Osteocyte (in vitro differentiated cells): ENCODE data around the gene SSH3. TPM values are rescaled to one million over a fixed set of nuclear protein-coding genes. Genes with fewer than 3 reads are reported as not detected.
A peak's percentile ranks its signal among the peaks of the same experiment; 100 is the strongest.

Experiments used
- DNase-seq: peaks from one replicate; pipeline ENCODE4 v3.0.0; 2021; ENCODE audit warnings: mixed read lengths; ENCODE audit not compliant: unreplicated experiment; ENCODE audit errors: extremely low spot score
- H3K27ac Mint-ChIP-seq: one replicate; pipeline ENCODE4 v1.8.0; 2021; ENCODE audit warnings: mild to moderate bottlenecking, mixed read lengths; ENCODE audit not compliant: unreplicated experiment
- H3K27me3 Mint-ChIP-seq: one replicate; pipeline ENCODE4 v1.8.0; 2021; ENCODE audit warnings: mixed read lengths; ENCODE audit not compliant: unreplicated experiment
- H3K36me3 Mint-ChIP-seq: one replicate; pipeline ENCODE4 v1.8.0; 2021; ENCODE audit warnings: mixed read lengths; ENCODE audit not compliant: unreplicated experiment
- H3K4me1 Mint-ChIP-seq: one replicate; pipeline ENCODE4 v1.8.0; 2021; ENCODE audit warnings: mixed read lengths; ENCODE audit not compliant: unreplicated experiment
- H3K4me3 Mint-ChIP-seq: one replicate; pipeline ENCODE4 v1.8.0; 2021; ENCODE audit warnings: mild to moderate bottlenecking, moderate library complexity, mixed read lengths; ENCODE audit not compliant: unreplicated experiment
- H3K9me3 Mint-ChIP-seq: one replicate; pipeline ENCODE4 v1.8.0; 2021; ENCODE audit warnings: mixed read lengths; ENCODE audit not compliant: unreplicated experiment
- total RNA-seq: library from RNA; stranded (reverse); gene quantifications from 2 replicates; pipeline ENCODE4 v1.2.1, GENCODE V29; 2021
- TF ChIP-seq, protein P1 (sequence below): fragments of 200-600 bp; sonication (generic); IDR thresholded peaks from 2 replicates; pipeline ENCODE4 v1.5.0; 2021; ENCODE audit warnings: antibody characterized with exemption, mild to moderate bottlenecking, moderate library complexity

SSH3 gene
- total RNA-seq, 1 donor from 2014 or later: 28.6 TPM

DNA sequence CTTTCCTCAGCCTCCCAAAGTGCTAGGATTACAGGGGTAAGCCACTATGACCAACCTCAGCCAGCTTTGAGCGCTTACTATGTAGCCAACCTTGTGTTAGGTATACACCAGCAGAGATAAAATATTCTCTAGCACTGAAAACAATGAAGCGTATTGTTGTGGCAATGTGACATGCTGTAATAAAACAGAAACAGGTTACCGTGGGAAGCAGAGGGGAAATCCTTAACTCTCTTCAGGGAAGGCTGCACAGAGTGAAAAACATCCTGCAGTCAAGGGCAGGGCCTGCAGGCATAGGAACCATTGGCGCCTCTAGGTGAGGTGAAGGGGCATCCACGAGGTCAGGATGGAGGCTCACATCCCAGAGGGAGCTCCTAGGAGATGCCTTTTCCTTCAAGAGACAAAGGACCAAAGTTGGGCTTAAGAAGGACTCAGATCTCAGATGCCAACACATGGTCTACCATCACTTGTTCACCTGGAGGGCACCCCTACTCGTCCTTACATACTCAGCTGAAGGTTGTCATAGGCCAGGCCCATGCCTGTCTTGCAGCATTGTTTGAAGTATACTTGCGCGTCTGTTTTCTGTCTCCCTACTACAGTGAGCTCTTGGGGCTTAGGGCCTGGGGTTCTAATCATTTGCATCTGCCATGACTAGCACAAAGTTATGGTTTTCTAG is 42.1 kb downstream of the SSH3 start:
- H3K36me3 Mint-ChIP-seq: no peaks in the 10 kb centered on the region
- TF ChIP-seq, protein P1, sequence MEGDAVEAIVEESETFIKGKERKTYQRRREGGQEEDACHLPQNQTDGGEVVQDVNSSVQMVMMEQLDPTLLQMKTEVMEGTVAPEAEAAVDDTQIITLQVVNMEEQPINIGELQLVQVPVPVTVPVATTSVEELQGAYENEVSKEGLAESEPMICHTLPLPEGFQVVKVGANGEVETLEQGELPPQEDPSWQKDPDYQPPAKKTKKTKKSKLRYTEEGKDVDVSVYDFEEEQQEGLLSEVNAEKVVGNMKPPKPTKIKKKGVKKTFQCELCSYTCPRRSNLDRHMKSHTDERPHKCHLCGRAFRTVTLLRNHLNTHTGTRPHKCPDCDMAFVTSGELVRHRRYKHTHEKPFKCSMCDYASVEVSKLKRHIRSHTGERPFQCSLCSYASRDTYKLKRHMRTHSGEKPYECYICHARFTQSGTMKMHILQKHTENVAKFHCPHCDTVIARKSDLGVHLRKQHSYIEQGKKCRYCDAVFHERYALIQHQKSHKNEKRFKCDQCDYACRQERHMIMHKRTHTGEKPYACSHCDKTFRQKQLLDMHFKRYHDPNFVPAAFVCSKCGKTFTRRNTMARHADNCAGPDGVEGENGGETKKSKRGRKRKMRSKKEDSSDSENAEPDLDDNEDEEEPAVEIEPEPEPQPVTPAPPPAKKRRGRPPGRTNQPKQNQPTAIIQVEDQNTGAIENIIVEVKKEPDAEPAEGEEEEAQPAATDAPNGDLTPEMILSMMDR: no peak
- peaks cover 20% of the 10 kb centered on the region for H3K4me1 Mint-ChIP-seq
- no peak for DNase-seq
- no peak overlapping the region for H3K4me3 Mint-ChIP-seq
- H3K9me3 Mint-ChIP-seq: no peaks in the 10 kb centered on the region
- no peak overlapping the region for H3K27ac Mint-ChIP-seq
- H3K27me3 Mint-ChIP-seq: no peaks in the 10 kb centered on the region

DNA sequence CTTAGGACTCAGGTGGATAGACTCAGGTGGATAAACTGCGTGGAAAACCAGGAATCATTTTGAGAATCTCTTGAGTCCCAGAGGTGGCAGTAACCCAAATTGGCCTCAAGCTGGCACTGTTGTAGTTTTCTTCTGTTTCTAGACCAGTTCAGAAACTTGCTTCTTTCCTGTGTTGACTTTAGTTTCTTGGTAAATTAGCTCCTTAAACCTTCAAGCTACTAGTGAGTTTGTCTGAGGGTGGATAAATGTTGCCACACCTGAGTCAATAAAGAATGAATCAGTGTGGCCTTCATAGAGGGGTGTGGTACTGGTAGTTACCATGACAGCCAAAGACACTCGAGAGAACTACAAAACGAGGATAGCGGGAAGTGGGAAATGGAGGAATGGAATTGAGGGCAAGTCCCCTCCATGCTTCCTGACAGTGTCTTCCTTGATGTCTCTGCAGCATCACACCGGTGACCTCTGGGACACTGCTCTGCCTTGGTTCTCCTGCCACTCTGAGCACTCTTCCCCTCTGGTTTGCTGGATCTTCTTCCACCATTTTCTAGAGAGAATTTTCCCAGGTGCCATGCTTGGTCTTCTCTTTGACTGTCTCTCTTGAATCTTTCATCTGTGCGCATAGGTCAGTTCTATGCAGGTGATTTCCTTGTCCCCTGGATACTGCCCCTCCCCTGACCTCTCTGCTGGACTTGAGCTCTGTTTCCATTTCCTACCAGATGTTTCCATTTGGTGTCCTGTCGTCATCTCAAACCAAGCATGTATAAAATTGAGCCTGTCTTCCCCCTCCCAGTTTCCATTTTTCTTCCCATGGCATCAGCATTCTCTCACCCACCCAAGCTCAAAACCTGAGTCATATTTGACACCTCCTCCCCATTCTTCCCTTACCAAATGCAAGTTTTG is 42.8 kb downstream of the SSH3 start:
- H3K36me3 Mint-ChIP-seq: no peaks in the 10 kb centered on the region
- H3K27me3 Mint-ChIP-seq: no peaks in the 10 kb centered on the region
- H3K4me3 Mint-ChIP-seq: no peak overlapping the region
- no peak for DNase-seq
- no peaks in the 10 kb centered on the region for H3K9me3 Mint-ChIP-seq
- peaks cover 21% of the 10 kb centered on the region for H3K4me1 Mint-ChIP-seq
- TF ChIP-seq, protein P1: peak; percentile 67
- no peak overlapping the region for H3K27ac Mint-ChIP-seq

DNA sequence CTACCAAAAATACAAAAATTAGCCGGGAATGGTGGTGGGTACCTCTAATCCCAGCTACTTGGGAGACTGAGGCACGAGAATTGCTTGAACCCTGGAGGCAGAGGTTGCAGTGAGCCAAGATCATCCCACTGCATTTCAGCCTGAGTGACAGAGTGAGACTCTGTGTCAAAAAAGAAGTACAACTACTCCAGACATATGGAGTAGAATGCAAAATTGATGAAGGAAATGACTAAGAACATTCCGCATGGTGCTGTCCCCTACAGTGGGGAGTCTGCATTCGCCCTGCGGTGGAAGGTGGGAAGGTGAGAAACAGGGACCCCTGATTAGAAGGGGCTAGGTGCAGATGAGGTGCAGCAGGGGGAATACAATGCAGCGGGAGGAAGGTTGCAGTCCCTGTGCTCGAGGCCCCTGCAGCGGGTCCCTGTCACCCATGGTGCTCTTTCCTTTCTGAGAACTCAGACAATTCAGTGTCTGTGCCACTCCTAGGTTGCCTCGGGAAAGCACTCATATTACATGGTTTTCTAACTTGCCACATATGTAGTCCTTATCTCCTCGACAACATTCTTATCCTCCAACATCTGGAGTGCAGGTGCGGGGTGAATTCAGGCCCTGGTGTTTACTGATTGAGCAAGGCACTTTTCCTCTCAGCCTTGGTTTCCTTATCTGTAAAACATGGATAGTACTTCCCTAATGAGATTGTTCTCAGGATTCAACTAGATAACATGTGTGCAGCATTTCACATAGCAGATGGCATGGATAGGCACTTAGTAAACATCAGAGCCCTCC is 44.8 kb downstream of the SSH3 start:
- peak overlapping the region; percentile 50 for H3K27ac Mint-ChIP-seq
- peaks cover 36% of the 10 kb centered on the region for H3K4me1 Mint-ChIP-seq
- H3K27me3 Mint-ChIP-seq: no peaks in the 10 kb centered on the region
- DNase-seq: no peak
- H3K9me3 Mint-ChIP-seq: no peaks in the 10 kb centered on the region
- TF ChIP-seq, protein P1: no peak
- H3K36me3 Mint-ChIP-seq: no peaks in the 10 kb centered on the region
- H3K4me3 Mint-ChIP-seq: no peak overlapping the region

DNA sequence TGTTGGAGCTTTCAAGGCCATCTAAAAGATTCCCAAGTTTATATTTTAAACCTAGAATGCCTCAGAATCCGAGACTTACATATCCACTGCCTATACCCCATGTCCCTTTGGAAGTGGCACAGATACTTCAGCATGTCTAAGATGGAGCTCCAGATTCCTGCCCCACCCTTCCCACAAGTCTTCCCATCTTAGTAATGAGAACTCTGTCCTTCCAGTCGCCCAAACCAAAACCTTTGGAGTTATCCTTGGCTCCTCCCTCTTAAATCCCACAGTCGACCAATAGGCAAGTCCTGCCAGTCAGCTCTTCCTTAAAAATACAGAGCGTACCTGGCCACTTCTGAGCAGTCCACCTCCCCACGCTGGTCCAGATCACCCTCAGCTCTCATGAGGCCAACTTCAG is 45.7 kb downstream of the SSH3 start:
- Mint-ChIP-seq H3K36me3 (no peaks in the 10 kb centered on the region), H3K4me3 (no peak overlapping the region), H3K9me3 (no peaks in the 10 kb centered on the region), H3K4me1 (peaks cover 42% of the 10 kb centered on the region), H3K27ac (no peak overlapping the region), H3K27me3 (no peaks in the 10 kb centered on the region)
- no peak for DNase-seq
- TF ChIP-seq, protein P1: no peak
